ENCODE measurements around the gene AMD1.

AMD1 gene

DNA sequence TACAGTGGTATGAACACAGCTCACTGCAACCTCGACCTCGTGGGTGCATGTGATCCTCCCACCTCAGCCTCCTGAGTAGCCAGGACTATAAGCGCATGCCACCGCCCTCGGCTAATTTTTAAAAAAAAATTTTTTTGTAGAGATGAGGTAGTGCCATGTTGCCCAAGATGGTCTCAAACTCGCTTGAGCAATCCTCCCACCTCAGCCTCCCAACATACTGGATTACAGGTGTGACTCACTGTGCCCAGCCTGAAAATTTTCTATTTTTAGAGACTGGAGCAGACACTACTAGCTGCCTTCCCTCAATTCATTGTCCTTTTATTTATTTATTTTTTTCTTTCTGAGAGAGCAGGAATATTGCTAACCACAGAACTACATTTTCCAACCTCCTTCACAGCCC, 63.6 kb downstream of the AMD1 start:
- H3K4me3 ChIP-seq (ENCODE audit: low read length): no peak overlapping the region
- no peak for TF ChIP-seq CTCF (conservative IDR thresholded peaks at IDR 0.05; ENCODE audit: low read length)
- no peak for DNase-seq (ENCODE audit: low read depth)

DNA sequence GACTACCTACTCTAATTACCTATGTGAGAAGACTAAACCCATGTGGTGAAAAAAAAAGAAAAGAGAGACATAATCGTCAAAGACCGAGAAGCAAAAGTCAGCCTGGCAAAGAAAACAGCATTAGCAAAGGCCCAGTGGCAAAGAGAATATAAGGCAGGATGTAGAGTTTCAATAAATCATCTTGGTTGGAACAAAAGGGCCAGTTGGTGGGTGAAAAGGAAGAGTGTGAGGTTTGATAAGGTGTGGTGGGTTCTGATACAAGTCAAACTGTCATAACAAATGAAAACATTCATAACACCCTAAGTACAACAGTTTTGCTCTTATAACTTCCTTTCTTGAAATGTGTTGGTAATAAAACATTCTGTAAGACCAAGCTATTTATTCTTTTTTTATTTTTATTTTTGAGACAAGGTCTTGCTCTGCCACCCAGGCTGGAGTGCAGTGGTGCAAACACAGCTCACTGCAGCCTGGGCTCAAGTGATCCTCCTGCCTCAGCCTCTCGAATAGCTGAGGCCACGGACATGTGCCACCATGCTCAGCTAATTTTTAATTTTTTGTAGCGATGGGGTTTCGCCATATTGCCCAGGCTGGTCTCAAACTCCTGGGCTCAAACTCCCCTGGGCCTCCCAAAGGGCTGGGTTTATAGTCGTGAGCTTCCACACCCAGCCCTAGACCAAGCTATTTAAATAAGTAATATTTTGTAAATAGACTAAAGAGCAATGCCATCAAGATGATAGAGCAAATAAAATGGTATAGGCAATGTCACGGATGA, 65.0 kb downstream of the AMD1 start:
- no peak for TF ChIP-seq CTCF (conservative IDR thresholded peaks at IDR 0.05; ENCODE audit: low read length)
- H3K4me3 ChIP-seq (ENCODE audit: low read length): no peak overlapping the region
- no peak for DNase-seq (ENCODE audit: low read depth)

GRCh38 chr6:110944681-110945151, 70.1 kb downstream of the AMD1 start:
- no peak for TF ChIP-seq CTCF (conservative IDR thresholded peaks at IDR 0.05; ENCODE audit: low read length)
- no peak overlapping the region for H3K4me3 ChIP-seq (ENCODE audit: low read length)
- DNase-seq (ENCODE audit: low read depth): peak; percentile 82

Data from AG10803 (cell line).